SK-N-SH (cell line): ENCODE data around the gene CLN5. TPM values are rescaled to one million over a fixed set of nuclear protein-coding genes. Genes with fewer than 3 reads are reported as not detected.

Experiments used
- CTCF ChIA-PET: fragments of 300-600, 350-600 bp; formaldehyde crosslinking; extraction: SDS; loops from one replicate; lab custom pipeline; 2021; lab: Yijun Ruan, JAX
- POLR2A ChIA-PET: fragments of 350-600 bp; sonication (Branson Sonifier 250); formaldehyde crosslinking; extraction: SDS; loops from one replicate; lab custom pipeline; 2020; ENCODE audit warnings: antibody characterized with exemption, inconsistent platforms; lab: Yijun Ruan, JAX
- DNase-seq: peaks from one replicate; pipeline ENCODE4 v3.0.0; 2012
- H2AFZ ChIP-seq: fragments of 200-600 bp; sonication (generic); 2 replicates; pipeline ENCODE4 v1.8.1; 2016; ENCODE audit warnings: antibody characterized with exemption, mild to moderate bottlenecking, low read depth
- H3F3A ChIP-seq: fragments of 200-600 bp; sonication (generic); replicated peaks from 2 replicates; pipeline ENCODE3; 2016; ENCODE audit warnings: antibody characterized with exemption, mild to moderate bottlenecking; ENCODE audit not compliant: insufficient read depth
- H3K27ac ChIP-seq, 2 experiments: fragments of 200-500 bp in 1 of 2; fragments of 200-600 bp in 1 of 2; sonication (Bioruptor generic) in 1 of 2; sonication (generic), shearing (Covaris generic) in 1 of 2; 2 replicates each; pipeline versions ENCODE4 v1.5.1 to v1.6.1; 2014 to 2016; ENCODE audit warnings: low read depth in 2 of 2, inconsistent platforms in 1 of 2, low read length in 1 of 2, mild to moderate bottlenecking in 1 of 2, mixed read lengths in 1 of 2
- H3K27me3 ChIP-seq: fragments of 200-600 bp; sonication (generic), shearing (Covaris generic); 2 replicates; pipeline ENCODE4 v1.6.1; 2016; ENCODE audit warnings: mixed run types; ENCODE audit not compliant: insufficient read depth
- H3K36me3 ChIP-seq, 2 experiments: fragments of 200-500 bp in 1 of 2; fragments of 200-600 bp in 1 of 2; sonication (Bioruptor generic) in 1 of 2; sonication (generic) in 1 of 2; replicated peaks in 1 of 2; 2 replicates each; pipeline versions ENCODE3 to v1.5.1; 2014 to 2016; ENCODE audit warnings: low read length in 1 of 2, mild to moderate bottlenecking in 1 of 2; ENCODE audit not compliant: insufficient read depth in 2 of 2, control insufficient read depth in 1 of 2
- H3K4me1 ChIP-seq, 2 experiments: fragments of 200-500 bp in 1 of 2; fragments of 200-600 bp in 1 of 2; sonication (Bioruptor generic) in 1 of 2; sonication (generic), shearing (Covaris generic) in 1 of 2; 2 replicates each; pipeline versions ENCODE4 v1.5.1 to v1.6.1; 2014 to 2016; ENCODE audit warnings: low read depth in 1 of 2, low read length in 1 of 2, mixed run types in 1 of 2; ENCODE audit not compliant: insufficient read depth in 2 of 2, control insufficient read depth in 1 of 2
- H3K4me2 ChIP-seq: fragments of 200-600 bp; sonication (generic), shearing (Covaris generic); 2 replicates; pipeline ENCODE4 v1.6.1; 2017; ENCODE audit warnings: mixed run types
- H3K4me3 ChIP-seq, 2 experiments: fragments of 200-500 bp in 1 of 2; fragments of 200-600 bp in 1 of 2; sonication (Bioruptor generic) in 1 of 2; sonication (generic), shearing (Covaris generic) in 1 of 2; 2 replicates each; pipeline versions ENCODE4 v1.5.1 to v1.8.1; 2014 to 2016; ENCODE audit warnings: low read depth in 2 of 2, inconsistent platforms in 1 of 2, low read length in 1 of 2, mild to moderate bottlenecking in 1 of 2, mixed read lengths in 1 of 2, moderate library complexity in 1 of 2
- H3K79me2 ChIP-seq: fragments of 200-600 bp; sonication (generic); 2 replicates; pipeline ENCODE4 v1.8.1; 2017; ENCODE audit warnings: mild to moderate bottlenecking; ENCODE audit not compliant: insufficient read depth
- H3K9ac ChIP-seq: fragments of 200-600 bp; sonication (generic); 2 replicates; pipeline ENCODE4 v1.6.1; 2017; ENCODE audit warnings: mixed run types
- H3K9me2 ChIP-seq: fragments of 200-600 bp; sonication (generic); 2 replicates; pipeline ENCODE4 v1.6.1; 2017; ENCODE audit warnings: mixed run types
- H3K9me3 ChIP-seq: fragments of 200-600 bp; sonication (generic); 2 replicates; pipeline ENCODE4 v1.6.1; 2017; ENCODE audit warnings: mixed run types, mild to moderate bottlenecking, moderate library complexity
- H4K20me1 ChIP-seq: fragments of 200-600 bp; sonication (generic); 2 replicates; pipeline ENCODE4 v1.6.1; 2017; ENCODE audit warnings: mild to moderate bottlenecking, mixed run types; ENCODE audit not compliant: insufficient read depth
- ELF1 ChIP-seq: IDR thresholded peaks from 2 replicates; pipeline ENCODE4 v1.4.0; 2012
- EP300 ChIP-seq, 2 experiments: IDR thresholded peaks; 2 replicates each; pipeline versions ENCODE4 v1.4.0 to v1.6.1; 2012; ENCODE audit warnings: borderline replicate concordance in 1 of 2, low read depth in 1 of 2, low read length in 1 of 2
- FOSL2 ChIP-seq: IDR thresholded peaks from 2 replicates; pipeline ENCODE4 v1.4.0; 2012; ENCODE audit warnings: low read depth, mild to moderate bottlenecking, moderate library complexity, borderline replicate concordance
- FOXM1 ChIP-seq: IDR thresholded peaks from 2 replicates; pipeline ENCODE4 v1.4.0; 2012; ENCODE audit warnings: low read depth, mild to moderate bottlenecking
- GABPA ChIP-seq: IDR thresholded peaks from 2 replicates; pipeline ENCODE4 v1.4.0; 2012; ENCODE audit warnings: low read depth, mild to moderate bottlenecking
- MEF2A ChIP-seq: IDR thresholded peaks from 2 replicates; pipeline ENCODE4 v1.4.0; 2012; ENCODE audit warnings: low read depth, borderline replicate concordance
- MXI1 ChIP-seq: IDR thresholded peaks from 2 replicates; pipeline ENCODE4 v1.6.1; 2012; ENCODE audit warnings: mild to moderate bottlenecking, low read depth, low read length, improper control_type of control experiment
- NFIC ChIP-seq: IDR thresholded peaks from 2 replicates; pipeline ENCODE4 v1.4.0; 2012; ENCODE audit warnings: borderline replicate concordance
- NRF1 ChIP-seq: IDR thresholded peaks from 2 replicates; pipeline ENCODE4 v1.6.1; 2012; ENCODE audit warnings: low read depth, mild to moderate bottlenecking, low read length
- POLR2AphosphoS5 ChIP-seq: IDR thresholded peaks from 2 replicates; pipeline ENCODE4 v1.6.1; 2012; ENCODE audit warnings: low read depth, low read length
- RAD21 ChIP-seq: IDR thresholded peaks from 2 replicates; pipeline ENCODE4 v1.6.1; 2012; ENCODE audit warnings: mild to moderate bottlenecking, low read length
- RCOR1 ChIP-seq: fragments of 150-350 bp; IDR thresholded peaks from 2 replicates; pipeline ENCODE4 v1.6.1; 2017; ENCODE audit warnings: antibody characterized with exemption, low read length
- RFX5 ChIP-seq: IDR thresholded peaks from 2 replicates; pipeline ENCODE4 v1.6.1; 2012; ENCODE audit warnings: mild to moderate bottlenecking, improper control_type of control experiment, low read length
- SIN3A ChIP-seq: IDR thresholded peaks from 2 replicates; pipeline ENCODE4 v1.6.1; 2012; ENCODE audit warnings: low read depth, mild to moderate bottlenecking, low read length, moderate library complexity, borderline replicate concordance
- TAF1 ChIP-seq: IDR thresholded peaks from 2 replicates; pipeline ENCODE4 v1.6.1; 2012; ENCODE audit warnings: low read depth, mild to moderate bottlenecking, low read length, moderate library complexity, borderline replicate concordance
- TCF12 ChIP-seq: IDR thresholded peaks from 2 replicates; pipeline ENCODE4 v1.4.0; 2012
- TEAD4 ChIP-seq: IDR thresholded peaks from 2 replicates; pipeline ENCODE4 v1.4.0; 2012; ENCODE audit warnings: mild to moderate bottlenecking, borderline replicate concordance; ENCODE audit not compliant: insufficient read depth
- YY1 ChIP-seq: IDR thresholded peaks from 2 replicates; pipeline ENCODE4 v1.4.0; 2012; ENCODE audit warnings: low read depth, mild to moderate bottlenecking
- WGBS: methylation state at CpG from one replicate; pipeline ENCODE4 v1.1.6; 2017; ENCODE audit warnings: low lambda C conversion rate; 5-methylcytosine and 5-hydroxymethylcytosine counted together
- polyA plus RNA-seq, 3 experiments: library from polyadenylated mRNA; depleted of rRNA; stranded (reverse); fragments of >200 nt; gene quantifications; 2 replicates each; pipeline ENCODE4 v1.2.3, GENCODE V29; 2012
- TF ChIP-seq, protein P1 (sequence below): IDR thresholded peaks from 2 replicates; pipeline ENCODE4 v1.4.0; 2012; ENCODE audit warnings: low read depth
- TF ChIP-seq, protein P2 (sequence below): fragments of 150-350 bp; IDR thresholded peaks from 2 replicates; pipeline ENCODE4 v1.6.1; 2016; ENCODE audit warnings: mild to moderate bottlenecking, low read depth, low read length
- TF ChIP-seq, protein P3 (sequence below): IDR thresholded peaks from 2 replicates; pipeline ENCODE4 v1.4.0; 2012; ENCODE audit warnings: low read depth, borderline replicate concordance

Gene CLN5
- polyA plus RNA-seq (2012; rRNA removed), result 11.6 and 13.3 TPM in 2 replicates
- polyA plus RNA-seq (2012; cell fraction: cytosol; rRNA removed), result 12.6 and 16.3 TPM in 2 replicates
- polyA plus RNA-seq (2012; cell fraction: nucleus; rRNA removed), result 17.4 and 25.0 TPM in 2 replicates

DNA sequence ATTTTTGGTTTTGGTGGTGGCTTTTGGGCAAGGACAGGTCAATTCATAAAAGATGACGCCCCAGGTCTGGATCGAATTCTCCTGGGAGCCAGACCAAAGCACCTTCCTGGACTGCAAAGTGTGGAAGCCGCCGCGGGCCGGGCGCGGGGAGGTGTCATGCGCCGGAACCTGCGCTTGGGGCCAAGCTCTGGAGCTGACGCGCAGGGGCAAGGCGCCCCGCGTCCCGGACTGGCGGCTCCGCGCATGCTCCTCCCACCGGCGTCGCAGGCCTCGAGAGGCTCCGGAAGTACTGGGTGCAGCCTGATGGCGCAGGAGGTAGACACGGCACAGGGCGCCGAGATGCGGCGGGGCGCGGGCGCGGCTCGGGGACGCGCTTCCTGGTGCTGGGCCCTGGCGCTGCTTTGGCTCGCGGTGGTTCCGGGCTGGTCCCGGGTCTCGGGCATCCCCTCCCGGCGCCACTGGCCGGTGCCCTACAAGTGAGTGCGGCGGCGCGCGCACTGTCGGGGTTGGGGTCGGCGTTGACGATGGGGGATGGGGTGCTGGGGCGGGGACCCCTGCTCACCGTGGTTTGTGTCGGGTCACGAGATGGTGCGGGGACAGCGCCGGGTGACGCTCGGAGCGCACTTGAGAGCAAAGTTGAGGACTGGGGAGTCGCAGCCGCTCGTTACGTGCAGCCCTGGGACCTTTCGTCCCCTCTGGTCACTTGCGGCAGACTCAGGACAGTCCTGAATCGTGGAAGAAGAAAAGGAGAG is at the start of gene CLN5:
TSS of gene CLN5 (plus strand) at position 286 of the 752 bp plus-strand sequence. CDS start at position 304, 18 bp downstream.
- POLR2A ChIA-PET, result no interaction called here
- Histone ChIP-seq H3K4me3 (peak within 1 kb of the TSS; percentile 86 to 94), H3K36me3 (peaks cover 8 to 10% of the 10 kb centered on the region in 2 experiments), H3K9me3 (no peaks in the 10 kb centered on the region), H3K27ac (peak within 1 kb of the TSS; percentile 74 to 79), H3K27me3 (no peaks in the 10 kb centered on the region), H3K9me2 (no peaks in the 10 kb centered on the region), H3K79me2 (peaks cover 25% of the 10 kb centered on the region), H3K4me2 (peak within 1 kb of the TSS; percentile 94), H2AFZ (peak within 1 kb of the TSS; percentile 95), H3K9ac (peak within 1 kb of the TSS; percentile 94), H4K20me1 (no peaks in the 10 kb centered on the region), H3F3A (no peaks in the 10 kb centered on the region), H3K4me1 (peaks cover 11 to 13% of the 10 kb centered on the region in 2 experiments; a peak in 3 of 4 replicates)
- TF ChIP-seq TCF12 (no peak), NRF1 (peak; percentile 94), ELF1 (peak; percentile 83), FOSL2 (no peak), TAF1 (peak; percentile 85), FOXM1 (no peak), TEAD4 (no peak), MEF2A (no peak), MXI1 (peak; percentile 78; the same call in 1 of the 2 replicates), RCOR1 (0 out of 2 replicates have a peak, but pooled peaks have one; percentile 5), EP300 (IDR thresholded peaks at IDR 0.05; ENCODE audit: borderline replicate concordance in 1 of 2, low read depth in 1 of 2, low read length in 1 of 2) (0 out of 4 replicates have a peak, but pooled peaks of 1 of the 2 experiments have one; percentile 15), POLR2AphosphoS5 (peak; percentile 84), GABPA (peak; percentile 74), NFIC (no peak), RFX5 (no peak), SIN3A (peak; percentile 58; the same call in 1 of the 2 replicates), RAD21 (no peak), YY1 (peak; percentile 72; the same call in 1 of the 2 replicates)
- TF ChIP-seq, protein P1, sequence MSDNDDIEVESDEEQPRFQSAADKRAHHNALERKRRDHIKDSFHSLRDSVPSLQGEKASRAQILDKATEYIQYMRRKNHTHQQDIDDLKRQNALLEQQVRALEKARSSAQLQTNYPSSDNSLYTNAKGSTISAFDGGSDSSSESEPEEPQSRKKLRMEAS, result peak; percentile 94; the same call in 1 of the 2 replicates
- TF ChIP-seq, protein P2, sequence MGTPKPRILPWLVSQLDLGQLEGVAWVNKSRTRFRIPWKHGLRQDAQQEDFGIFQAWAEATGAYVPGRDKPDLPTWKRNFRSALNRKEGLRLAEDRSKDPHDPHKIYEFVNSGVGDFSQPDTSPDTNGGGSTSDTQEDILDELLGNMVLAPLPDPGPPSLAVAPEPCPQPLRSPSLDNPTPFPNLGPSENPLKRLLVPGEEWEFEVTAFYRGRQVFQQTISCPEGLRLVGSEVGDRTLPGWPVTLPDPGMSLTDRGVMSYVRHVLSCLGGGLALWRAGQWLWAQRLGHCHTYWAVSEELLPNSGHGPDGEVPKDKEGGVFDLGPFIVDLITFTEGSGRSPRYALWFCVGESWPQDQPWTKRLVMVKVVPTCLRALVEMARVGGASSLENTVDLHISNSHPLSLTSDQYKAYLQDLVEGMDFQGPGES, result no peak
- TF ChIP-seq, protein P3, sequence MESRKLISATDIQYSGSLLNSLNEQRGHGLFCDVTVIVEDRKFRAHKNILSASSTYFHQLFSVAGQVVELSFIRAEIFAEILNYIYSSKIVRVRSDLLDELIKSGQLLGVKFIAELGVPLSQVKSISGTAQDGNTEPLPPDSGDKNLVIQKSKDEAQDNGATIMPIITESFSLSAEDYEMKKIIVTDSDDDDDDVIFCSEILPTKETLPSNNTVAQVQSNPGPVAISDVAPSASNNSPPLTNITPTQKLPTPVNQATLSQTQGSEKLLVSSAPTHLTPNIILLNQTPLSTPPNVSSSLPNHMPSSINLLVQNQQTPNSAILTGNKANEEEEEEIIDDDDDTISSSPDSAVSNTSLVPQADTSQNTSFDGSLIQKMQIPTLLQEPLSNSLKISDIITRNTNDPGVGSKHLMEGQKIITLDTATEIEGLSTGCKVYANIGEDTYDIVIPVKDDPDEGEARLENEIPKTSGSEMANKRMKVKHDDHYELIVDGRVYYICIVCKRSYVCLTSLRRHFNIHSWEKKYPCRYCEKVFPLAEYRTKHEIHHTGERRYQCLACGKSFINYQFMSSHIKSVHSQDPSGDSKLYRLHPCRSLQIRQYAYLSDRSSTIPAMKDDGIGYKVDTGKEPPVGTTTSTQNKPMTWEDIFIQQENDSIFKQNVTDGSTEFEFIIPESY, result no peak
- CTCF ChIA-PET, result interaction anchor here (1.1 to 4.4 kb wide), 6 partner anchors 10 to 1127 kb away, joined by 3 to 34 read pairs (median 6); no protein-coding TSS in a partner anchor
- 2% methylated on average over 26 of the region's 73 CpGs for WGBS
- peak; percentile 97 for DNase-seq
